H9 (cell line): Measurements from ENCODE around the gene FFAR4. TPM values are rescaled to one million over a fixed set of nuclear protein-coding genes. Genes with fewer than 3 reads are reported as not detected.

Experiments used
- DNase-seq: peaks from one replicate; pipeline ENCODE4 v3.0.0-alpha.2; 2017
- H2AFZ ChIP-seq: one replicate; pipeline ENCODE4 v1.6.1; 2013; ENCODE audit warnings: mild to moderate bottlenecking, low read length, control low read depth, moderate library complexity
- H2AK5ac ChIP-seq: 2 replicates; pipeline ENCODE4 v1.6.1; 2013; ENCODE audit warnings: low read length, control low read depth, mixed read lengths; ENCODE audit not compliant: insufficient read length
- H2BK120ac ChIP-seq: one replicate; pipeline ENCODE4 v1.6.1; 2013; ENCODE audit warnings: low read depth, mild to moderate bottlenecking, low read length, control low read depth, inconsistent platforms; ENCODE audit not compliant: poor library complexity, severe bottlenecking
- H2BK12ac ChIP-seq: 2 replicates; pipeline ENCODE4 v1.6.1; 2013; ENCODE audit warnings: low read length, control low read depth, mixed read lengths, low read depth; ENCODE audit not compliant: insufficient read length
- H2BK15ac ChIP-seq: 2 replicates; pipeline ENCODE4 v1.6.1; 2013; ENCODE audit warnings: low read depth, low read length, control low read depth
- H2BK20ac ChIP-seq: one replicate; pipeline ENCODE4 v1.6.1; 2013; ENCODE audit warnings: low read depth, mild to moderate bottlenecking, low read length, control low read depth, inconsistent platforms; ENCODE audit not compliant: poor library complexity, severe bottlenecking
- H2BK5ac ChIP-seq: 2 replicates; pipeline ENCODE4 v1.6.1; 2013; ENCODE audit warnings: low read length, control low read depth, mixed read lengths; ENCODE audit not compliant: insufficient read length
- H3K14ac ChIP-seq: 2 replicates; pipeline ENCODE4 v1.6.1; 2013; ENCODE audit warnings: low read length, control low read depth; ENCODE audit not compliant: insufficient read depth
- H3K18ac ChIP-seq: 2 replicates; pipeline ENCODE4 v1.6.1; 2013; ENCODE audit warnings: low read depth, mild to moderate bottlenecking, mixed read lengths, low read length, control low read depth; ENCODE audit not compliant: insufficient read length
- H3K23ac ChIP-seq: 2 replicates; pipeline ENCODE4 v1.6.1; 2013; ENCODE audit warnings: low read length, control low read depth, mixed read lengths, low read depth; ENCODE audit not compliant: insufficient read length
- H3K23me2 ChIP-seq: 2 replicates; pipeline ENCODE4 v1.6.1; 2013; ENCODE audit warnings: low read depth, mild to moderate bottlenecking, mixed read lengths, low read length, control low read depth; ENCODE audit not compliant: insufficient read length, poor library complexity, severe bottlenecking
- H3K27ac ChIP-seq: 2 replicates; pipeline ENCODE4 v1.5.1; 2013; ENCODE audit warnings: low read length, control low read depth, mixed read lengths, low read depth; ENCODE audit not compliant: insufficient read length
- H3K27me3 ChIP-seq: 2 replicates; pipeline ENCODE4 v1.6.1; 2013; ENCODE audit warnings: low read length, control low read depth, inconsistent platforms; ENCODE audit not compliant: insufficient read depth
- H3K4ac ChIP-seq: 2 replicates; pipeline ENCODE4 v1.6.1; 2013; ENCODE audit warnings: low read depth, mild to moderate bottlenecking, control low read depth, inconsistent platforms, low read length, moderate library complexity
- H3K4me1 ChIP-seq: 2 replicates; pipeline ENCODE4 v1.6.1; 2013; ENCODE audit warnings: low read length, control low read depth, inconsistent platforms; ENCODE audit not compliant: insufficient read depth
- H3K4me2 ChIP-seq: 2 replicates; pipeline ENCODE4 v1.6.1; 2013; ENCODE audit warnings: low read length, control low read depth, mixed read lengths; ENCODE audit not compliant: insufficient read length, insufficient read depth
- H3K56ac ChIP-seq: 2 replicates; pipeline ENCODE4 v1.6.1; 2013; ENCODE audit warnings: low read depth, mild to moderate bottlenecking, mixed read lengths, low read length, control low read depth; ENCODE audit not compliant: insufficient read length
- H3K79me1 ChIP-seq: 2 replicates; pipeline ENCODE4 v1.6.1; 2013; ENCODE audit warnings: low read depth, mild to moderate bottlenecking, moderate library complexity, low read length, control low read depth, inconsistent platforms; ENCODE audit not compliant: insufficient read depth, poor library complexity, severe bottlenecking
- H3K79me2 ChIP-seq: 2 replicates; pipeline ENCODE4 v1.6.1; 2013; ENCODE audit warnings: low read length, control low read depth, inconsistent platforms; ENCODE audit not compliant: insufficient read depth
- H3K9ac ChIP-seq: 2 replicates; pipeline ENCODE4 v1.6.1; 2013; ENCODE audit warnings: low read length, control low read depth, mixed read lengths; ENCODE audit not compliant: insufficient read length; ENCODE audit errors: extremely low read depth
- H3K9me3 ChIP-seq: one replicate; pipeline ENCODE4 v1.6.1; 2013; ENCODE audit warnings: low read depth, low read length, inconsistent platforms; ENCODE audit not compliant: control insufficient read depth
- H3T11ph ChIP-seq: one replicate; pipeline ENCODE4 v1.6.1; 2013; ENCODE audit warnings: mild to moderate bottlenecking, low read length, control low read depth, inconsistent platforms
- H4K20me1 ChIP-seq: one replicate; pipeline ENCODE4 v1.6.1; 2013; ENCODE audit not compliant: control insufficient read depth, insufficient read length, insufficient read depth
- H4K5ac ChIP-seq: 2 replicates; pipeline ENCODE4 v1.6.1; 2013; ENCODE audit warnings: low read depth, mild to moderate bottlenecking, mixed read lengths, low read length, control low read depth; ENCODE audit not compliant: insufficient read length
- H4K8ac ChIP-seq: replicated peaks from 2 replicates; pipeline ENCODE4 v1.6.1; 2013; ENCODE audit warnings: low read length, control low read depth, mixed read lengths, low read depth; ENCODE audit not compliant: insufficient read length
- H4K91ac ChIP-seq: 2 replicates; pipeline ENCODE4 v1.6.1; 2013; ENCODE audit warnings: low read depth, mild to moderate bottlenecking, moderate library complexity, mixed read lengths, low read length, control low read depth; ENCODE audit not compliant: insufficient read length
- H3K27ac Mint-ChIP-seq, 3 experiments: 2 replicates in 2 of 3; 3 replicates in 1 of 3; pipeline ENCODE4 v1.8.0; 2020 to 2021; ENCODE audit warnings: mixed read lengths in 3 of 3, mild to moderate bottlenecking in 1 of 3, moderate library complexity in 1 of 3
- H3K27me3 Mint-ChIP-seq: 2 replicates; pipeline ENCODE4 v1.8.0; 2021; ENCODE audit warnings: low read depth, mild to moderate bottlenecking, moderate library complexity, mixed read lengths
- H3K36me3 Mint-ChIP-seq, 3 experiments: 2 replicates in 2 of 3; 3 replicates in 1 of 3; pipeline ENCODE4 v1.8.0; 2020 to 2021; ENCODE audit warnings: low read depth in 3 of 3, mixed read lengths in 3 of 3; ENCODE audit not compliant: insufficient read depth in 1 of 3
- H3K4me1 Mint-ChIP-seq, 2 experiments: 2 replicates each; pipeline ENCODE4 v1.8.0; 2020; ENCODE audit warnings: mixed read lengths in 2 of 2
- H3K4me3 Mint-ChIP-seq, 2 experiments: 2 replicates in 1 of 2; 3 replicates in 1 of 2; pipeline ENCODE4 v1.8.0; 2020 to 2021; ENCODE audit warnings: mild to moderate bottlenecking in 2 of 2, mixed read lengths in 2 of 2, moderate library complexity in 1 of 2
- H3K9me3 Mint-ChIP-seq, 2 experiments: 2 replicates in 1 of 2; 3 replicates in 1 of 2; pipeline ENCODE4 v1.8.0; 2020; ENCODE audit warnings: mild to moderate bottlenecking in 2 of 2, mixed read lengths in 2 of 2, moderate library complexity in 1 of 2
- CTCF ChIP-seq: fragments of 200-600 bp; sonication (generic); conservative IDR thresholded peaks from 3 replicates; pipeline ENCODE4 v1.8.0; 2021; ENCODE audit warnings: antibody characterized with exemption, mild to moderate bottlenecking
- WGBS: extraction: QIAGEN DNeasy Blood & Tissue Kit; methylation state at CpG from one replicate; pipeline ENCODE4 v1.1.7; 2013; ENCODE audit warnings: missing lambda C conversion rate, low lambda C conversion rate, mixed read lengths; ENCODE audit not compliant: insufficient read length; ENCODE audit errors: extremely low coverage; 5-methylcytosine and 5-hydroxymethylcytosine counted together
- total RNA-seq: library from RNA; stranded (reverse); gene quantifications from 2 replicates; pipeline ENCODE4 v1.2.1, GENCODE V29; 2021

FFAR4 gene
- total RNA-seq, 1 experiment from 2014 or later, result not detected

- Histone ChIP-seq H2AFZ (no peak overlapping the region), H2BK15ac (no peak overlapping the region), H2AK5ac (no peak overlapping the region), H2BK120ac (no peak overlapping the region), H3K23me2 (no peaks in the 10 kb centered on the region), H4K8ac (no peak overlapping the region), H3K9me3 (no peaks in the 10 kb centered on the region), H3T11ph (no peak overlapping the region), H3K4ac (no peak overlapping the region), H3K4me1 (no peaks in the 10 kb centered on the region), H4K20me1 (no peaks in the 10 kb centered on the region), H2BK12ac (no peak overlapping the region), H4K91ac (no peak overlapping the region), H3K79me2 (no peaks in the 10 kb centered on the region), H4K5ac (no peak overlapping the region), H3K79me1 (no peaks in the 10 kb centered on the region), H3K18ac (no peak overlapping the region), H3K27ac (no peak overlapping the region), H2BK20ac (no peak overlapping the region), H2BK5ac (no peak overlapping the region), H3K14ac (no peak overlapping the region), H3K4me2 (no peak overlapping the region), H3K23ac (no peak overlapping the region), H3K9ac (no peak overlapping the region), H3K56ac (no peak overlapping the region), H3K27me3 (no peaks in the 10 kb centered on the region)
- H3K27me3 Mint-ChIP-seq, result peaks cover 26% of the 10 kb centered on the region
- DNase-seq, result no peak
- TF ChIP-seq CTCF, result no peak
- H3K4me1 Mint-ChIP-seq, result peaks cover 0 to 3% of the 10 kb centered on the region in 2 experiments; a peak in 1 of 4 replicates
- H3K36me3 Mint-ChIP-seq, result no peaks in the 10 kb centered on the region
- H3K4me3 Mint-ChIP-seq, result no peak overlapping the region
- H3K27ac Mint-ChIP-seq, result no peak overlapping the region
- no peaks in the 10 kb centered on the region for H3K9me3 Mint-ChIP-seq
- WGBS, result no CpG with 5 or more reads among the region's 3 CpGs
Observed at GRCh38 chr10:93577565-93577964, 11.1 kb downstream of the FFAR4 start.
